ENCODE results near the gene EIF4G3. TPM values are rescaled to one million over a fixed set of nuclear protein-coding genes. Genes with fewer than 3 reads are reported as not detected.
A peak's percentile ranks its signal among the peaks of the same experiment; 100 is the strongest.

EIF4G3 gene
- total and polyA plus RNA-seq, 9 of the 15 experiments (the other 6 are each of a cell fraction or from before 2014, with no cell fraction given), result 6.7 to 40.5 (median 32.1) TPM

- peak; percentile 61 for TF ChIP-seq ZNF407 (IDR thresholded peaks at IDR 0.05; ENCODE audit: low read depth)
- TF ChIP-seq TFE3 (CRISPR knock-in tag; IDR thresholded peaks at IDR 0.05), result no peak
- TF ChIP-seq SREBF1 (IDR thresholded peaks at IDR 0.05; ENCODE audit: borderline replicate concordance, low read depth, low read length), result no peak
- no peak for TF ChIP-seq ZBTB5 (IDR thresholded peaks at IDR 0.05)
- no peak for TF ChIP-seq BCL6 (CRISPR knock-in tag; IDR thresholded peaks at IDR 0.05)
- no peak for TF ChIP-seq NUFIP1 (IDR thresholded peaks at IDR 0.05; ENCODE audit: partially characterized antibody)
- TF ChIP-seq CTBP1 (IDR thresholded peaks at IDR 0.05; ENCODE audit: borderline replicate concordance), result peak; percentile 64
- TF ChIP-seq SOX6 (IDR thresholded peaks at IDR 0.05), result 0 out of 2 replicates have a peak, but pooled peaks have one; percentile 35
- TF ChIP-seq TCF7 (IDR thresholded peaks at IDR 0.05; ENCODE audit: borderline replicate concordance), result no peak; the same call in 1 of the 2 replicates
- TF ChIP-seq ZC3H11A (IDR thresholded peaks at IDR 0.05; ENCODE audit: low read depth, low read length), result no peak
- TF ChIP-seq EWSR1 (IDR thresholded peaks at IDR 0.05; ENCODE audit: borderline replicate concordance, low read depth, partially characterized antibody), result no peak
- TF ChIP-seq SNAPC5 (CRISPR knock-in tag; IDR thresholded peaks at IDR 0.05), result no peak
Observed at GRCh38 chr1:21176586-21177555, at the start of gene EIF4G3 (continued).

Data from K562 (cell line).